ENCODE data around the gene ARSJ. TPM values are rescaled to one million over a fixed set of nuclear protein-coding genes. Genes with fewer than 3 reads are reported as not detected.

ARSJ gene
- polyA plus RNA-seq, 4 donors = 15.3 to 17.1 (median 16.9) TPM

Other genes with a start within 250 kb of the ARSJ start
- gene CAMK2D, start 217.9 kb downstream of the ARSJ start, polyA plus RNA-seq (ENCODE audit: insufficient read length in 4 of 4) = 10 to 100 TPM; 69.4 to 83.1 (median 77.0) TPM

Data from left renal cortex interstitium (tissue), 4 donors.